HG02623 (cell line): ENCODE data around the gene ARHGAP29.

ENCODE experiments used
- ATAC-seq: cut with Tn5 transposase; IDR thresholded peaks from one replicate; pipeline ENCODE4 v1.9.1; 2021; ENCODE audit warnings: moderate library complexity; ENCODE audit not compliant: unreplicated experiment

The ARHGAP29 gene

GRCh38 chr1:94236630-94237290 lies 624 bp downstream of the ARHGAP29 start:
- ATAC-seq, result peak; percentile 20

GRCh38 chr1:94236013-94236491 lies 1.3 kb downstream of the ARHGAP29 start:
- no peak for ATAC-seq

DNA sequence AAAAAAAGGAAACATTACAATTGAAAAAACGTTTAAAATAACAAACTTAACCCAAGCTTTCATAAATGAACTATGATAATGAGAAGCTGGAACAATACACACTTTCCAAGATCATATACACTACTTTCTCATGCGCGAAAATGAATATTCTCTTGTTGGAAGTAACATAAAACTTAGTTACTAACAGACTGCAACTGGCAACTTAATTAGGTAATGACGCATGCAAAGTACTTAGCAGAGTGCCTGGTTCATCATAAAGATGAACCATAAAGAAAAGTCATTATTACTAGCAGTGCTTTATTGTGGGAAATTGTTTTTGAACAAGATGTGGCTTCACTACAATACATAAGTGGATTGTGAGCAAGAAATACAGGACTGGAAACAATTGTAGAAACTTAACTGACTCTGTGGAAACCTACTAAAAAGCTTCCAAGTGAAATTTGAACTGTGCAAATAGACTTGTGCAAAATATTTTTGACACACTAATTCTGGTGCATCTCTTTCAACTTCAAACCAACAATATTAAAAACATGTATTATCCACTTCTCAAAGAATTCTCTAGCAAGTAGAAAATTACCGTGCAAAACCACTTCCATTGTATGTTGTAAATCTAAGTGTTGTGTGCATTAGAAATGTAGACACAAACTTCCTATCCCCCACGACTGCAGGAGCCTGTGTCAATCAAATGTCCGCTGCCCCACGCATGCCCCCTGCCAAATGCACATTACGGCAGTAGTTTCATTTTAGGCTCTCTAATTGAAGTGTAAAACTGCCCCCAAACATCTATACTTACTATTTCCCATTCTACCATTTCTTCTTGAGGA lies 2.0 kb downstream of the ARHGAP29 start:
- ATAC-seq, result no peak

GRCh38 chr1:94234615-94235014 lies 2.8 kb downstream of the ARHGAP29 start:
- ATAC-seq, result no peak

GRCh38 chr1:94231746-94232145 lies 5.6 kb downstream of the ARHGAP29 start:
- ATAC-seq, result no peak

- ATAC-seq, result no peak
Measured at GRCh38 chr1:94230920-94231319, 6.5 kb downstream of the ARHGAP29 start.

DNA sequence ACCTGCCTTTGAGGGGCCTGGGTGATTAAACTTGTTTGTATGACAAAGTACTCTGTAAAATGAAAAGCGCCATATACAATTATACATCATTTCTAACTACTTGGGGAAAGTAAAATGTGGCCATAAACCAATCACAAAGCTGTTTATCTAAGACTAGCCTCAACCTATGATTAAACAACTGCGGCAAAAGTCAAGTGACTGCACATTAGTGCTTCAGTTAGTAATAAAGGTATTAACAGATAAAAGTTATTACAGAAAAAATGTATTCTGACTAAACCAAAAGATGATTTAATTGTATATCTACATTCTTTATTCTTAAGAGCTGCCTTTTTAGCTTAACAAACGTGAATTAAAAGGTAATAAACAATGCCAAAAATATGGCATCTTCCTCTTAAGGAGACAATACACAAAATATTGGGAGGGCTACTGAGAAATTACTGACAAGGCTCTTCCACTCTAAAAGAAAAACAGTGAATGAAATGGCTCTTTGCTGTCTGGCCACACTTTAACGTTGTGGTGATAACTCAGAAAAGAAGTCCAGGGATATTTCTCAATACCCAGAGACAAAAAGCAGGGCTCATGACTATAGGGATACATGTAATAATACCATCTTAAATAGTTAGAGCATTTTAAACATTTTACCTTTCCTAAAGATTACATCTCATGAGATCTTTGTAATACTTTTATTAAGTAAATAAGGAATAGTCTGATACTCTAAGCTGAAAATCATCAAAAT lies 8.6 kb downstream of the ARHGAP29 start:
- ATAC-seq, result no peak

- ATAC-seq, result no peak
Measured at GRCh38 chr1:94227624-94228023, 9.8 kb downstream of the ARHGAP29 start.

DNA sequence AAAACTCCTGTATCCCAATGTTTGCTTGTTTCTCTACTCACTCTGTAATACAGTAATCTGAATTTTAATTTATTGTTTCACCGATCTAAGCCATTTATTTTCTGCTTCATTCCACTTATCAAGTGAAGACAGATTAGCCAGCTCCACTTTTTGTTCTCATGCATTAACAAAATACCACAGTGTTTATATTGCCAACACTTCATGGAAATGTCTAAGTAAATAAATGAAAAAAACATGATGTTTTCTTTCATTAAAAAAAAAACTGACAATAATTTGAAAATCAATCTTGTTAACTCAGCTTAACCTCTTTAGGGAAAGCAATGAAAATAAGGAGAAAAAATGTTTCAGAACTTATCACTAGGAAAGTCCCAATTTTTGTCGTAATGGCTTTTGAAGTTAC lies 11.5 kb downstream of the ARHGAP29 start:
- ATAC-seq, result no peak

DNA sequence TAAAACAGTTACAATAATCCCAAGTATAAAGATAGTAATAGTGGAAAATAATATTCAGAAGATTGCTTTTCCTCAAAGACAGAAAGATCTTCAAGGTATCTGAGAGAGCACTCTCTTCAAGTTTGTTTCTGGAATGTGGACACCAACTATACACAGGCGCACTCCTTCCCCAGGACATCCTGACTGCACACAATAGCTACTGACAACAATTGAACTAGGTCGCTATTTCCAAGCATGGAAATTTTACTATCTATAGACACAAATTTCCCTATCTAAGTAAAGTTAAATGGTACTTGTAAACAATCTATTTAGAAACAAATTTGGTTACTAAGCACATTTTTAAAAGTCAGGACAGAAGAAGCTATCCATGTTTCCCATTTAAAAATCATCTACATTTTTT lies 19.1 kb downstream of the ARHGAP29 start:
- ATAC-seq, result no peak

GRCh38 chr1:94215955-94216354 lies 21.4 kb downstream of the ARHGAP29 start:
- no peak for ATAC-seq

- no peak for ATAC-seq
Measured at GRCh38 chr1:94209982-94210381, 27.4 kb downstream of the ARHGAP29 start.

GRCh38 chr1:94209425-94209824 lies 28.0 kb downstream of the ARHGAP29 start:
- ATAC-seq, result no peak

DNA sequence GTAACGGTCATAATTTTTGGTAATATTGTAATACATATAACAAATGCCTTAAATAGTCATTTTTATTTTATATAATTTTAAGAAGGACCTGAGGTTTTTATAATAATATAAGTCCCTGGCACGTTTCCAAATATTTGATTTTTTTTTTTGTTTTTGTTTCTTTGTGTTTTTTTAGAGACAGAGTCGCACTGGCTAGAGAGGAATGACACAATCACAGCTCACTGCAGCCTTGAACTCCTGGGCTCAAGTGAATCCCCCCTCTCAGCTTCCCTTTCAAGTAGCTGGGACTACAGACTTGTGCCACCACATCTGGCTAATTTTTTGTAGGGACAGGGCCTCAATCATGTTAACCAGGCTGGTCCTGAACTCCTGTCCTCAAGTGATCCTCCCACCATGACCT lies 29.7 kb downstream of the ARHGAP29 start:
- ATAC-seq, result no peak

GRCh38 chr1:94205639-94206038 lies 31.7 kb downstream of the ARHGAP29 start:
- ATAC-seq, result no peak

DNA sequence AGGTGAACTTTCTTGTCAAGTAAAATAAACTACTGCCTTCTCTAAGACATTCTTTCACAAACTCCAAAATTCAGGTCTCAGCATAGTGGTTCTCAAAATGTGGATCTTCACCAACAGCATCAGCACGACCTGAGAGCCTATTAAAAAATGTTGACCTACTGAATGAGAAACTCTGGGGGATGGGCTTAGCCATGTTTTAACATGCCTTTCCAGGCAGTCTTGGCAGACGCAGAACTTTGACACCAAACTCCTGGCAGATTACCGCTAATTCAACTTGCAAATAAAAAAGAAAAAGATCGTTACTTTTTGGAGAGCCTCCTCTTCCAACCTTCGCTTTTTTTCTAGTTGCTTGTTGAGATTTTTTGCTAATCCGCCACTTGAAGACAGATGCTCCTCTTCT lies 35.1 kb downstream of the ARHGAP29 start:
- ATAC-seq, result no peak

DNA sequence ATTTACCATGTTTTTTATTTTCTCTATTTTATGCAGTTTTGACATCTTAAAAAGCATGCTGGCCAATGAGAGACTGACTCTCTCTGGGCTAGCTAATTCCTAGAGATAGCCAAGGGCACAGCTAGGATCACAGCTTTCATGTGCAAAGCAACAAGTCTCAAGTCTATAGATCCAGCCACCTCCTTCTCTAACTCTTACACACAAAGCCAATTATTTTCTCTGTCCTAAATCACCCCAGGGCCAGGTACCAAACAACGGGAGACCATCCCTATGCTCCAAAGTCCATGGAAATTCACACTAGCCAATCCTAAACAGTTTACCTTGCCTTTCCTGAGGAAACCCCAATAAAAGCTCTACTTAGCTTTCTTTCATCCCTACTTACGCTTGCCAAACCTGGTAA lies 38.0 kb downstream of the ARHGAP29 start:
- no peak for ATAC-seq

DNA sequence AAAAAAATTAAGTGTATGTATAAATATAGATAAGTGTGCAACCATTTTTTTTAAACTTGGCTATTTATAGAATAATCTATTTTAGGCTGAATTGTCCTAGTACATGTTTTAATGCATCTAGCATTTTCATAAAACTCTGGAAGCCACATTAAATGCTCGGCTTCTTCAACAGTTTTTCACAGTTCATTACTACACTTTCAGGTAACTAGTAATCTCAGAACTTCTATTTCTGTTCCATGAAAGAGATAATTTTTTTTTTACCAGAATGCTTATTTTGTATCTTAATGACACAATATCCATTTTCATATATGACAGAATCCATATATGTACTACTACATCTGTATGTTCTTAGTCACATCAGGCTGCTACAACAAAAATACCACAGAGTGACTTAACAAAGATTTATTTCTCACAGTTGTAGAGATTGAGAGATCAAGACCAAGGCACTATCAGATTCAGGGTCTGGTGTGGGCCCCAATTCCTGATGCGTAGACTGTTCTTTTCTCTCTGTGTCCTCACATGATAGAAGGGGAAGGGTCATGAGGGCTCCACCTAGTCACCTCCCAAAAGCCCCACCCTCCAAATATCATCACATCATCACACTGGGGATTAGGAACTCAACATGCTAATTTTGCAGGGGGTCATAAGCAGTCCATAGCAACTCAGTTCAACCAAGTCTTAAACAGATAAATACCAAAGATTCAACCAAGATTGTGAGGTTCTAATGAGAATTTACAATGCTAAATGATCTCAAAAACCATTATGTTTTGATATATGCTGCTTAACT lies 43.1 kb downstream of the ARHGAP29 start:
- no peak for ATAC-seq

DNA sequence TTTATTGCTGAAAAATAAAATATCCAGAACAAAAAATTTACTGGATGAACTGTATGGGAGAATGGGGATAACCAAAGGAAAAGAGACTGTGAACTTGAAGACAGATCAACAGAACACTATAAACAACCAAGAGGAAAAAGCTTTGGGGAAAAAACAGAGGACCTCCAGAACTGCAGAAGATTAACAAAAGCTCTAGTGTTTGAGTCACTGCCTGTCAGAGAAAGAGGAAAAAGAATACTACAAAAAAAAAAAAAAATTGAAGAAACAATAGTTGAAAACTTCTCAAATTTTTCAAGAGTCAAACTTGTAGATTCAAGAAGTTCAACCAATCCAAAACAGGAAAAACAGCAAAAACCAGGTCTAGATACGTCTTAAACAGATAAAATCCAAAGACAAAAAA lies 44.3 kb downstream of the ARHGAP29 start:
- ATAC-seq, result no peak

DNA sequence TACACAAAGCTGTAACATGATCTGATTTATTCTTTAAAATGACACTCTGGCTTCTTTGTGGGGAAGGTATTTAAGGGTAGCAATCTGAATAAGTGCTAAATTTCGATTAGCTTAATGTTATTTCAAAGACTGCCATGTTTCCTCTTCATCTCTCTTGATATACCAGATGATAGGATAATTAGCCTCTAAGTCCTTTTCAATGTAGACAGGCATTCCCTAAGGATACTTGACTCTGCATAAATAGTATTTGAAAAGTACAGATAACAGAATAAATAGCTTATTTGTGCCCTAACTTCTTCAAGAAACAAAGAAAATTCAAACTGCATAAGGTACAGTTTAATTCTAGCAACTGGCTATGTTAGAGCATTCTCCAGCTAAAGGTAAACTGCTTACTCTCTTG lies 46.2 kb downstream of the ARHGAP29 start:
- no peak for ATAC-seq

DNA sequence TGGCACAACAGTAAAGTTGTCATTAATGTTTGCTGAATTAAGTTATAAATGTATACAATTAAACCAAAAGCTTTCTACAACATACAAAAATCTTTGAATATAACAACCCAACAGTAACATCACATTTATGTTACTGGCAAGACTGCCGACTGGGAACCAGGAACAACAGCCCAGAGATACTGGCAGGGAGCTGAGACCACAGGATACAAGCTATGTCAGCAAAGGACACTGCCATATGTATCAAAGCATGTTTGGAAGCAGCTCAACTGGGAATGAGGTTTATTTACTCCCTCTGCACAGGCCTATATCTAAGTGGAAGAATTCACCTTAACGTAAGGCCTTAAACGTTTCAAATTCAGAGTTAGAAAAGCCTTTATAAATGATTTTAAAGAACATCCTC lies 50.4 kb downstream of the ARHGAP29 start:
- ATAC-seq, result no peak
